KMS-11 (cell line): Measurements from ENCODE around the gene CLK3.
A peak's percentile ranks its signal among the peaks of the same experiment; 100 is the strongest.
"Not testable (repeated sequence)": the region's sequence is repeated elsewhere in the genome, so short reads cannot be mapped to it uniquely, and the experiment has no call there.

Experiments used
- H2AFZ ChIP-seq: fragments of 200-600 bp; sonication (generic); 2 replicates; pipeline ENCODE4 v1.6.1; 2016; ENCODE audit warnings: antibody characterized with exemption, mixed run types, low read depth
- H3K27ac ChIP-seq: fragments of 200-600 bp; sonication (generic); 2 replicates; pipeline ENCODE4 v1.6.1; 2016; ENCODE audit warnings: mild to moderate bottlenecking, mixed run types
- H3K27me3 ChIP-seq: fragments of 200-600 bp; sonication (generic); 2 replicates; pipeline ENCODE4 v1.6.1; 2017; ENCODE audit warnings: mild to moderate bottlenecking, low read depth, mixed run types, moderate library complexity; ENCODE audit not compliant: insufficient read depth
- H3K36me3 ChIP-seq: fragments of 200-600 bp; sonication (generic); 2 replicates; pipeline ENCODE4 v1.6.1; 2017; ENCODE audit warnings: mild to moderate bottlenecking, mixed run types; ENCODE audit not compliant: insufficient read depth
- H3K4me1 ChIP-seq: fragments of 200-600 bp; sonication (generic); 2 replicates; pipeline ENCODE4 v1.6.1; 2016; ENCODE audit warnings: mild to moderate bottlenecking, low read depth, mixed run types; ENCODE audit not compliant: poor library complexity, severe bottlenecking
- H3K4me2 ChIP-seq: fragments of 200-600 bp; sonication (generic); 2 replicates; pipeline ENCODE4 v1.7.0; 2016; ENCODE audit warnings: mild to moderate bottlenecking, mixed run types
- H3K4me3 ChIP-seq: fragments of 200-600 bp; sonication (generic); IDR thresholded peaks from 2 replicates; pipeline ENCODE4 v1.6.1; 2017; ENCODE audit warnings: low read depth, low read length, mixed read lengths; ENCODE audit not compliant: insufficient read depth
- H3K79me2 ChIP-seq: fragments of 200-600 bp; sonication (generic); 2 replicates; pipeline ENCODE4 v1.6.1; 2016; ENCODE audit warnings: low read depth, mixed run types; ENCODE audit not compliant: insufficient read depth
- H3K9ac ChIP-seq: fragments of 200-600 bp; sonication (generic); 2 replicates; pipeline ENCODE4 v1.6.1; 2016; ENCODE audit warnings: mild to moderate bottlenecking, mixed run types
- H4K20me1 ChIP-seq: fragments of 200-600 bp; sonication (generic); 2 replicates; pipeline ENCODE4 v1.6.1; 2016; ENCODE audit warnings: mild to moderate bottlenecking, mixed run types; ENCODE audit not compliant: insufficient read depth
- CTCF ChIP-seq: fragments of 200-600 bp; sonication (generic); conservative IDR thresholded peaks from 2 replicates; pipeline ENCODE4 v1.6.1; 2017; ENCODE audit warnings: low read depth, mild to moderate bottlenecking, antibody characterized with exemption, low read length, moderate library complexity, mixed read lengths

The CLK3 gene

GRCh38 chr15:74595271-74595670 is 20.4 kb upstream of the CLK3 start:
- Histone ChIP-seq H2AFZ (no peak overlapping the region), H3K4me1 (no peaks in the 10 kb centered on the region), H4K20me1 (no peaks in the 10 kb centered on the region), H3K9ac (no peak overlapping the region), H3K4me3 (no peak overlapping the region), H3K27me3 (no peaks in the 10 kb centered on the region), H3K4me2 (no peak overlapping the region), H3K36me3 (no peaks in the 10 kb centered on the region; the same call in none of the 2 replicates), H3K79me2 (no peaks in the 10 kb centered on the region), H3K27ac (no peak overlapping the region)
- no peak for TF ChIP-seq CTCF

- H3K36me3 ChIP-seq, result not testable (repeated sequence)
These were observed 18.9 kb upstream of the CLK3 start for GRCh38 chr15:74596736-74597135.

GRCh38 chr15:74597146-74597705 is 18.4 kb upstream of the CLK3 start:
- H3K27ac ChIP-seq, H2AFZ ChIP-seq, H3K4me2 ChIP-seq, H3K27me3 ChIP-seq, H4K20me1 ChIP-seq, H3K4me3 ChIP-seq, H3K4me1 ChIP-seq, H3K9ac ChIP-seq, H3K36me3 ChIP-seq, H3K79me2 ChIP-seq: not testable (repeated sequence)

More at GRCh38 chr15:74596736-74597135, 18.9 kb upstream of the CLK3 start:
- H3K9ac ChIP-seq, H3K4me2 ChIP-seq, H3K4me1 ChIP-seq, H3K27ac ChIP-seq, H3K27me3 ChIP-seq, H3K4me3 ChIP-seq, H4K20me1 ChIP-seq, H2AFZ ChIP-seq, H3K79me2 ChIP-seq: not testable (repeated sequence)

- Histone ChIP-seq H4K20me1 (no peaks in the 10 kb centered on the region), H3K4me2 (peak overlapping the region; percentile 33; the same call in 1 of the 2 replicates), H3K36me3 (no peaks in the 10 kb centered on the region), H2AFZ (no peak overlapping the region), H3K79me2 (no peaks in the 10 kb centered on the region), H3K27me3 (no peaks in the 10 kb centered on the region), H3K4me3 (no peak overlapping the region), H3K9ac (peak overlapping the region; percentile 51; the same call in 1 of the 2 replicates), H3K27ac (peak overlapping the region; percentile 18; the same call in 1 of the 2 replicates), H3K4me1 (no peaks in the 10 kb centered on the region)
- TF ChIP-seq CTCF, result no peak
These were observed 17.4 kb upstream of the CLK3 start for GRCh38 chr15:74598126-74598842.

GRCh38 chr15:74599156-74599555 is 16.5 kb upstream of the CLK3 start:
- no peak for TF ChIP-seq CTCF
- Histone ChIP-seq H3K27me3 (no peaks in the 10 kb centered on the region), H3K4me3 (no peak overlapping the region), H2AFZ (no peak overlapping the region), H4K20me1 (no peaks in the 10 kb centered on the region), H3K27ac (no peak overlapping the region), H3K4me2 (peak overlapping the region; percentile 33; the same call in 1 of the 2 replicates), H3K79me2 (no peaks in the 10 kb centered on the region), H3K9ac (no peak overlapping the region), H3K36me3 (no peaks in the 10 kb centered on the region), H3K4me1 (no peaks in the 10 kb centered on the region)
